ENCODE results near the gene P2RX2.

DNA sequence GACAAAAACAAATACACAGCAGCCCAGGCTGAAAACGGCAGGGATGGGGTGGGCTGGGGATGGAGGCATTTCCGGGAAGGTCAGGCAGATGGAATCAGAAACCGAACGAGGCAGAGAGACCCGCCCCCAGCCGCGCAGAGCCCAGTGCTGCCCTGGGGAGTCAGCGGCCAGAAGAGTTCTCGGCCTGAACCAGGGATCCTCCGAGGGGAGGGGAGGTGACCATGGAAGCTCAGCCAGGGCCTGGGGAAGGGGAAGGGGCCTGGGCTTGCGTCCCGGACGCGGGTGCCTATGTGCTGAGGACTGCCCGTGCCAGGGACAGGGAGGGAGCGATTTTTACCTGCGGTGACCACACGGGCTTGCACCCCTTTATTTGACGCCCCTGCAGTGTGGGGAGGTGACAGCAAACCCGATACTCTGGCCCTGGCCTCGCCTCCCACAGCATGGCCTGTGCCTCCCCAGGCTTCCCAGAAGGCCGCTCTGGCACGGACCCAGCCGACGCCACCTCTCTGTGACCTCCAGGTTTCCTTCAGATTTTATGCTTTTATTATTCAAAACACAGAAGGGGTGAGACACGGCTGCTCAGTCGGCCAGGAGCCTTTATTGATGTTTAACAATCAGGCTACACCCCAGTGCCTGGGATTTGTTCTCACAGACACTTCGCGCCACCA, 15.9 kb upstream of the P2RX2 start:
- TF ChIP-seq, protein P1, sequence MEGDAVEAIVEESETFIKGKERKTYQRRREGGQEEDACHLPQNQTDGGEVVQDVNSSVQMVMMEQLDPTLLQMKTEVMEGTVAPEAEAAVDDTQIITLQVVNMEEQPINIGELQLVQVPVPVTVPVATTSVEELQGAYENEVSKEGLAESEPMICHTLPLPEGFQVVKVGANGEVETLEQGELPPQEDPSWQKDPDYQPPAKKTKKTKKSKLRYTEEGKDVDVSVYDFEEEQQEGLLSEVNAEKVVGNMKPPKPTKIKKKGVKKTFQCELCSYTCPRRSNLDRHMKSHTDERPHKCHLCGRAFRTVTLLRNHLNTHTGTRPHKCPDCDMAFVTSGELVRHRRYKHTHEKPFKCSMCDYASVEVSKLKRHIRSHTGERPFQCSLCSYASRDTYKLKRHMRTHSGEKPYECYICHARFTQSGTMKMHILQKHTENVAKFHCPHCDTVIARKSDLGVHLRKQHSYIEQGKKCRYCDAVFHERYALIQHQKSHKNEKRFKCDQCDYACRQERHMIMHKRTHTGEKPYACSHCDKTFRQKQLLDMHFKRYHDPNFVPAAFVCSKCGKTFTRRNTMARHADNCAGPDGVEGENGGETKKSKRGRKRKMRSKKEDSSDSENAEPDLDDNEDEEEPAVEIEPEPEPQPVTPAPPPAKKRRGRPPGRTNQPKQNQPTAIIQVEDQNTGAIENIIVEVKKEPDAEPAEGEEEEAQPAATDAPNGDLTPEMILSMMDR (conservative IDR thresholded peaks at IDR 0.05; ENCODE audit: low read depth, low read length) = no peak
- TF ChIP-seq, protein P2, sequence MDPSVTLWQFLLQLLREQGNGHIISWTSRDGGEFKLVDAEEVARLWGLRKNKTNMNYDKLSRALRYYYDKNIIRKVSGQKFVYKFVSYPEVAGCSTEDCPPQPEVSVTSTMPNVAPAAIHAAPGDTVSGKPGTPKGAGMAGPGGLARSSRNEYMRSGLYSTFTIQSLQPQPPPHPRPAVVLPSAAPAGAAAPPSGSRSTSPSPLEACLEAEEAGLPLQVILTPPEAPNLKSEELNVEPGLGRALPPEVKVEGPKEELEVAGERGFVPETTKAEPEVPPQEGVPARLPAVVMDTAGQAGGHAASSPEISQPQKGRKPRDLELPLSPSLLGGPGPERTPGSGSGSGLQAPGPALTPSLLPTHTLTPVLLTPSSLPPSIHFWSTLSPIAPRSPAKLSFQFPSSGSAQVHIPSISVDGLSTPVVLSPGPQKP (IDR thresholded peaks at IDR 0.05; ENCODE audit: borderline replicate concordance, low read depth, low read length) = no peak
- TF ChIP-seq, protein P3, sequence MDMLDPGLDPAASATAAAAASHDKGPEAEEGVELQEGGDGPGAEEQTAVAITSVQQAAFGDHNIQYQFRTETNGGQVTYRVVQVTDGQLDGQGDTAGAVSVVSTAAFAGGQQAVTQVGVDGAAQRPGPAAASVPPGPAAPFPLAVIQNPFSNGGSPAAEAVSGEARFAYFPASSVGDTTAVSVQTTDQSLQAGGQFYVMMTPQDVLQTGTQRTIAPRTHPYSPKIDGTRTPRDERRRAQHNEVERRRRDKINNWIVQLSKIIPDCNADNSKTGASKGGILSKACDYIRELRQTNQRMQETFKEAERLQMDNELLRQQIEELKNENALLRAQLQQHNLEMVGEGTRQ (IDR thresholded peaks at IDR 0.05; ENCODE audit: low read depth, low read length) = no peak
- TF ChIP-seq MAFK (IDR thresholded peaks at IDR 0.05; ENCODE audit: low read depth, low read length) (no peak), FOS (IDR thresholded peaks at IDR 0.05; ENCODE audit: low read depth, low read length) (no peak), POLR2A (IDR thresholded peaks at IDR 0.05; ENCODE audit: low read depth, low read length) (no peak)

All from IMR-90 (cell line).